A549 (cell line): ENCODE data around the gene EPHB4. TPM values are rescaled to one million over a fixed set of nuclear protein-coding genes. Genes with fewer than 3 reads are reported as not detected.

Source experiments
- ATAC-seq, 2 experiments: fragments of 200-7000 bp in 1 of 2; fragments of >200 bp in 1 of 2; cut with Nextera tagmentation in 1 of 2; cut with Tn5 transposase in 1 of 2; 3 replicates each; pipeline versions ENCODE4 v1.8.0 to v1.9.1; 2018 to 2020; ENCODE audit warnings: mild to moderate bottlenecking in 1 of 2, moderate library complexity in 1 of 2
- CTCF ChIA-PET: fragments of 300-600 bp; sonication (Branson Sonifier 250); formaldehyde crosslinking; extraction: SDS; loops from one replicate; lab custom pipeline; 2021; ENCODE audit warnings: antibody characterized with exemption, inconsistent platforms; lab: Yijun Ruan, JAX
- POLR2A ChIA-PET: fragments of 350-600 bp; formaldehyde crosslinking; extraction: SDS; loops from one replicate; lab custom pipeline; 2021; ENCODE audit warnings: antibody characterized with exemption, inconsistent platforms; lab: Yijun Ruan, JAX
- DNase-seq, 2 experiments: peaks; one replicate each; pipeline versions ENCODE4 v3.0.0 to v3.0.0-alpha.2; 2011 to 2016; ENCODE audit warnings: low read depth in 1 of 2, low spot score in 1 of 2
- FAIRE-seq: peaks from 2 replicates; lab custom pipeline; 2011; peaks lifted over from hg19 to GRCh38; lab: Jason Lieb, UNC
- H3K27ac ChIP-seq, 2 experiments: fragments of >200 bp; sonication (Bioruptor Twin); formaldehyde crosslinking; 3 replicates each; pipeline ENCODE4 v1.5.1; 2016 to 2017
- H3K4me1 ChIP-seq: fragments of >200 bp; sonication (Bioruptor Twin); formaldehyde crosslinking; 3 replicates; pipeline ENCODE4 v1.6.1; 2016
- H3K4me2 ChIP-seq: fragments of >200 bp; sonication (Bioruptor Twin); formaldehyde crosslinking; 3 replicates; pipeline ENCODE4 v1.6.1; 2016
- H3K4me3 ChIP-seq: fragments of >200 bp; sonication (Bioruptor Twin); formaldehyde crosslinking; 3 replicates; pipeline ENCODE4 v1.5.1; 2016
- H3K9me3 ChIP-seq: fragments of >200 bp; sonication (Bioruptor Twin); formaldehyde crosslinking; 3 replicates; pipeline ENCODE4 v1.6.1; 2016
- CEBPB ChIP-seq, 2 experiments: fragments of >200 bp in 1 of 2; sonication (Bioruptor Twin) in 1 of 2; formaldehyde crosslinking in 1 of 2; IDR thresholded peaks; 2 replicates each; pipeline ENCODE4 v1.6.1; 2012 to 2016
- CHD2 ChIP-seq: fragments of 150-350 bp; IDR thresholded peaks from 2 replicates; pipeline ENCODE4 v1.6.1; 2014; ENCODE audit warnings: low read length; ENCODE audit not compliant: partially characterized antibody
- E2F6 ChIP-seq: IDR thresholded peaks from 2 replicates; pipeline ENCODE4 v1.6.1; 2012; ENCODE audit warnings: low read depth, borderline replicate concordance
- EHF ChIP-seq: fragments of 250-450 bp; sonication (Bioruptor Pico); IDR thresholded peaks from 2 replicates; pipeline ENCODE4 v1.5.0; 2020; ENCODE audit warnings: mild to moderate bottlenecking
- FOSB ChIP-seq: fragments of 250-450 bp; sonication (Bioruptor Pico); IDR thresholded peaks from 2 replicates; pipeline ENCODE4 v1.5.0; 2020; ENCODE audit warnings: mild to moderate bottlenecking, moderate library complexity
- FOXS1 ChIP-seq: fragments of 250-450 bp; sonication (Bioruptor Pico); IDR thresholded peaks from 2 replicates; pipeline ENCODE4 v1.5.0; 2020; ENCODE audit warnings: mild to moderate bottlenecking, moderate library complexity
- GATA3 ChIP-seq: IDR thresholded peaks from 2 replicates; pipeline ENCODE4 v1.6.1; 2012; ENCODE audit warnings: borderline replicate concordance
- HDAC2 ChIP-seq: fragments of 200-600 bp; sonication (generic); IDR thresholded peaks from 2 replicates; pipeline ENCODE4 v1.6.1; 2016
- HMGXB4 ChIP-seq: fragments of 250-450 bp; sonication (Bioruptor Pico); IDR thresholded peaks from 2 replicates; pipeline ENCODE4 v1.5.0; 2021; ENCODE audit warnings: mild to moderate bottlenecking, moderate library complexity, borderline replicate concordance
- JUN ChIP-seq, 2 experiments: fragments of >200 bp; sonication (Bioruptor Twin); formaldehyde crosslinking; IDR thresholded peaks; 2 replicates in 1 of 2; 3 replicates in 1 of 2; pipeline ENCODE4 v1.6.1; 2016 to 2017
- KDM5A ChIP-seq: fragments of 200-600 bp; sonication (generic); IDR thresholded peaks from 2 replicates; pipeline ENCODE4 v1.6.1; 2016; ENCODE audit warnings: antibody characterized with exemption, mild to moderate bottlenecking
- MAFK ChIP-seq: fragments of 450-650 bp; IDR thresholded peaks from 2 replicates; pipeline ENCODE4 v1.6.1; 2014; ENCODE audit not compliant: partially characterized antibody
- MAZ ChIP-seq: fragments of 150-350 bp; IDR thresholded peaks from 2 replicates; pipeline ENCODE4 v1.6.1; 2014; ENCODE audit warnings: antibody characterized with exemption, low read depth, low read length, borderline replicate concordance
- NPAS2 ChIP-seq: fragments of 250-450 bp; sonication (Bioruptor Pico); IDR thresholded peaks from 2 replicates; pipeline ENCODE4 v1.8.0; 2022; ENCODE audit warnings: mild to moderate bottlenecking, moderate library complexity, borderline replicate concordance
- PHF8 ChIP-seq: fragments of 200-600 bp; sonication (generic); IDR thresholded peaks from 2 replicates; pipeline ENCODE4 v1.6.1; 2016; ENCODE audit warnings: low read depth, mild to moderate bottlenecking, antibody characterized with exemption, moderate library complexity, borderline replicate concordance
- POLR2A ChIP-seq: IDR thresholded peaks from 2 replicates; pipeline ENCODE4 v1.6.1; 2012; ENCODE audit warnings: mild to moderate bottlenecking, low read length
- RAD21 ChIP-seq, 2 experiments: fragments of >200 bp in 1 of 2; sonication (Bioruptor Twin) in 1 of 2; formaldehyde crosslinking in 1 of 2; IDR thresholded peaks in 1 of 2; conservative IDR thresholded peaks in 1 of 2; 2 replicates in 1 of 2; 3 replicates in 1 of 2; pipeline ENCODE4 v1.6.1; 2012 to 2018; ENCODE audit warnings: inconsistent platforms in 1 of 2
- RFX5 ChIP-seq: fragments of 450-650 bp; IDR thresholded peaks from 2 replicates; pipeline ENCODE4 v1.7.1; 2014; ENCODE audit warnings: antibody characterized with exemption, mild to moderate bottlenecking, moderate library complexity
- SMC3 ChIP-seq: fragments of >200 bp; sonication (Bioruptor Twin); formaldehyde crosslinking; IDR thresholded peaks from 3 replicates; pipeline ENCODE4 v1.6.1; 2018; ENCODE audit warnings: inconsistent platforms
- SREBF2 ChIP-seq: fragments of 450-650 bp; IDR thresholded peaks from 2 replicates; pipeline ENCODE4 v1.6.1; 2014; ENCODE audit warnings: mild to moderate bottlenecking, moderate library complexity
- TP53 ChIP-seq: fragments of 250-450 bp; sonication (Bioruptor Pico); IDR thresholded peaks from 2 replicates; pipeline ENCODE4 v1.5.0; 2021; ENCODE audit warnings: mild to moderate bottlenecking, moderate library complexity
- USF2 ChIP-seq: fragments of 450-650 bp; IDR thresholded peaks from 2 replicates; pipeline ENCODE4 v1.6.1; 2014; ENCODE audit warnings: antibody characterized with exemption
- WGBS: methylation state at CpG from one replicate; pipeline ENCODE4 v1.1.6; 2017; ENCODE audit errors: missing lambda C conversion rate; 5-methylcytosine and 5-hydroxymethylcytosine counted together
- polyA plus RNA-seq, 4 experiments: library from polyadenylated mRNA; depleted of rRNA in 3 of 4; stranded (reverse); fragments of >200 nt; fragmentation: RNase III in 1 of 4; extraction: RNeasy Plus Mini Kit Qiagen cat#74134 plus additional on column Dnase treatment in 1 of 4; gene quantifications; 2 replicates in 3 of 4; 3 replicates in 1 of 4; pipeline ENCODE4 v1.2.3, GENCODE V29; 2011 to 2017
- TF ChIP-seq, protein P1 (sequence below): IDR thresholded peaks from 2 replicates; pipeline ENCODE4 v1.6.1; 2012
- TF ChIP-seq, protein P2 (sequence below): fragments of >200 bp; sonication (Bioruptor Twin); formaldehyde crosslinking; IDR thresholded peaks from 3 replicates; pipeline ENCODE4 v1.5.1; 2016

EPHB4 gene
- polyA plus RNA-seq, 2 of the 4 experiments (the other 2 are of a cell fraction) = 30.4 to 40.5 TPM

DNA sequence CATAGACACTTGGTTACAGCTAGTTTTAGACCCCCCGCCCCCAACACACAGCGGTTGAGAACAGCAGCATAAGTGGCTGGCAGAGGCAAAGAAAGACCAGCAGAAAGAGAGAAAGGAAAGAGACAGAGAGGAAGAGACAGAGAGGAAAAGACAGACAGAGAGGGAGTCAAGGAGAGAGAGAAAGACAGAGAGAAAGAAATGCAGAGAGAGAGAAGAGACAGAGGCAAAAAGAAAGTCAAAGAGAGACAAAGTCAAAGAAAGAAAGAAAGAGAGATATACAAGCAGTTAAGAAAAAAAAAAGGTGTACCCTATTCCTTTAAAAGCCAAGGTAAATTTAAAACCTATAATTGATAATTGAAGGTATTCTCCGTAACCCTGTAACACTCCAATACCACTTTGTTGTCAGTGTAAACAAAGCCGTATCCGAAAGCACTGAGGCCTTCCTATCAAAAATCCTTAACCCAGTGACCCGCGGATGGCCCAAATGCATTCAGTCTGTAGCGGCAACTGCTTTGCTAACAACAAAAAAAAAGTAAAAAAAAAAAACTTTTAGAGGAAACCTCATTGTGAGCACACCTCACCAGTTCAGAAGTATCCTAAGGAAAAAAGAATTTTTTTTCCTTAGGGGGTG, 13.3 kb upstream of the EPHB4 start:
- H3K4me3 ChIP-seq = no peak overlapping the region
- ChIA-PET POLR2A (no interaction called here), CTCF (interaction anchor here (1.2 to 2.7 kb wide), 4 partner anchors 11 to 136 kb away, joined by 3 to 28 read pairs (median 8); partner anchors contain the start of gene SLC12A9)
- DNase-seq = no peak
- no peak overlapping the region for H3K4me2 ChIP-seq
- peaks cover 14% of the 10 kb centered on the region for H3K4me1 ChIP-seq
- FAIRE-seq = no peak
- WGBS = 90% methylated on average over 8 of the region's 8 CpGs
- TF ChIP-seq KDM5A = no peak
- TF ChIP-seq EHF (CRISPR knock-in tag) = no peak
- no peak for TF ChIP-seq PHF8
- TF ChIP-seq SREBF2 = no peak
- no peak for TF ChIP-seq JUN (IDR thresholded peaks at IDR 0.05)
- TF ChIP-seq HDAC2 = no peak
- TF ChIP-seq FOSB (CRISPR knock-in tag) = no peak
- TF ChIP-seq POLR2A = no peak
- TF ChIP-seq HMGXB4 (CRISPR knock-in tag) = no peak
- no peak for TF ChIP-seq TP53
- TF ChIP-seq CHD2 = no peak
- no peak for TF ChIP-seq NPAS2
- no peak for ATAC-seq
- H3K27ac ChIP-seq = no peak overlapping the region
- H3K9me3 ChIP-seq = no peaks in the 10 kb centered on the region

DNA sequence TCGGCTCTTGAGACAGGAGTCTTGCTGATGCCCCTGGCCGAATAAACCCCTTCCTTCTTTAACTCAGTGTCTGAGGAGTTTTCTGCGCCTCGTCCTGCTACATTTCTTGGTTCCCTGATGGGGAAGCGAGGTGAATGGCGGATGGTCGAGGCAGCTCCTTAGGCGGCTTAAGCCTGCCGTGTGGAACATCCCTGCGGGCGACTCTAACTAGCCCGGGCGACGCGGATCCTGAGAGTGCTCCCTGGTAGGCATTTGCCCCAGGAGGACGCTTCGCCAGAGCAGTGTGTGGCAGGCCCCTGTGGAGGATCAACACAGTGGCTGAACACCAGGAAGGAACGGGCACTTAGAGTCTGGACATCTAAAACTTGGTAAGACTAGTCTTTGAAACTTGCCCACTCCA, 12.0 kb upstream of the EPHB4 start:
- H3K4me1 ChIP-seq = peaks cover 14% of the 10 kb centered on the region
- no peak for TF ChIP-seq SREBF2
- TF ChIP-seq HDAC2 = no peak
- no peak for TF ChIP-seq CEBPB (IDR thresholded peaks at IDR 0.05)
- no peak for TF ChIP-seq GATA3
- TF ChIP-seq, protein P1, sequence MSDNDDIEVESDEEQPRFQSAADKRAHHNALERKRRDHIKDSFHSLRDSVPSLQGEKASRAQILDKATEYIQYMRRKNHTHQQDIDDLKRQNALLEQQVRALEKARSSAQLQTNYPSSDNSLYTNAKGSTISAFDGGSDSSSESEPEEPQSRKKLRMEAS = no peak
- no peak for TF ChIP-seq RFX5
- no peak for TF ChIP-seq MAFK
- TF ChIP-seq RAD21 (conservative IDR thresholded peaks at IDR 0.05 in 1 of 2, IDR thresholded peaks at IDR 0.05 in 1 of 2) = no peak
- no peak for TF ChIP-seq SMC3
- no peak for TF ChIP-seq KDM5A
- no peak for TF ChIP-seq E2F6
- TF ChIP-seq JUN (IDR thresholded peaks at IDR 0.05) = no peak
- no peak for TF ChIP-seq FOXS1
- no peak for TF ChIP-seq MAZ
- TF ChIP-seq USF2 = no peak
- TF ChIP-seq FOSB (CRISPR knock-in tag) = no peak
- TF ChIP-seq, protein P2, sequence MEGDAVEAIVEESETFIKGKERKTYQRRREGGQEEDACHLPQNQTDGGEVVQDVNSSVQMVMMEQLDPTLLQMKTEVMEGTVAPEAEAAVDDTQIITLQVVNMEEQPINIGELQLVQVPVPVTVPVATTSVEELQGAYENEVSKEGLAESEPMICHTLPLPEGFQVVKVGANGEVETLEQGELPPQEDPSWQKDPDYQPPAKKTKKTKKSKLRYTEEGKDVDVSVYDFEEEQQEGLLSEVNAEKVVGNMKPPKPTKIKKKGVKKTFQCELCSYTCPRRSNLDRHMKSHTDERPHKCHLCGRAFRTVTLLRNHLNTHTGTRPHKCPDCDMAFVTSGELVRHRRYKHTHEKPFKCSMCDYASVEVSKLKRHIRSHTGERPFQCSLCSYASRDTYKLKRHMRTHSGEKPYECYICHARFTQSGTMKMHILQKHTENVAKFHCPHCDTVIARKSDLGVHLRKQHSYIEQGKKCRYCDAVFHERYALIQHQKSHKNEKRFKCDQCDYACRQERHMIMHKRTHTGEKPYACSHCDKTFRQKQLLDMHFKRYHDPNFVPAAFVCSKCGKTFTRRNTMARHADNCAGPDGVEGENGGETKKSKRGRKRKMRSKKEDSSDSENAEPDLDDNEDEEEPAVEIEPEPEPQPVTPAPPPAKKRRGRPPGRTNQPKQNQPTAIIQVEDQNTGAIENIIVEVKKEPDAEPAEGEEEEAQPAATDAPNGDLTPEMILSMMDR = no peak
- TF ChIP-seq, all 56 proteins: peak for 0
- CTCF ChIA-PET = interaction anchor here (1.2 to 1.9 kb wide), 2 partner anchors 39 to 135 kb away, joined by 3 to 5 read pairs; no protein-coding TSS in a partner anchor
- no peak for ATAC-seq
- no peak overlapping the region for H3K4me3 ChIP-seq
- DNase-seq = no peak
- H3K4me2 ChIP-seq = no peak overlapping the region
- 91% methylated on average over 18 of the region's 18 CpGs for WGBS
- no peak for FAIRE-seq
- H3K9me3 ChIP-seq = no peaks in the 10 kb centered on the region
- H3K27ac ChIP-seq = no peak overlapping the region
- POLR2A ChIA-PET = no interaction called here
